ENCODE measurements around the gene RPS21.

DNA sequence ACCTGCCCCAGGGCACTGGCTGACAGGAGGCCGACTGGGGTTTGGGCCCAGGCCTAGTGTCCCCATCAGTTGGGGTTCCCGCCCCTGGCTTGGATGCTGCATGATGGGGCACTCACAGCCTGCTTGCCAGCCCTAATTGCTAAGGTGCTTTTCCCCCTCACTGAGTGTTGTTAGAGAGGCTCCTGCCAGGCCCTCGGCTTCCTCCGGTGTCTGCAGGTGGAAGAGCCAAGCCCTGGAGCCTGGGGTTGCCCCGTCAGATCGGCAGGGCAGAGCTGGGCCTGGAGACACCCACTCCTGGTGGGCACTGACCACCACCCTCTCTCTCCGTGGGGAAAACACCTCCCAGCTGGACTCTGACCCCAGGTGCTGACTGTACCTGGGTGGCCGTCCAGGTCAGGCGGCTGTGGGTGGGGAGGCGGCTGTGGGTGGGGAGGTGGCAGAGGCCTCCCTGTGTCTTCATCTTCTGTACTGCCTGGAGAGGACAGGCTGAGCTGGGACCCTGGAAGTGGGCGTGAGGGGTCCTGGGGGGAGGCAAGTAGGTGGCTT lies 26.2 kb downstream of the RPS21 start:
- TF ChIP-seq, protein P1, sequence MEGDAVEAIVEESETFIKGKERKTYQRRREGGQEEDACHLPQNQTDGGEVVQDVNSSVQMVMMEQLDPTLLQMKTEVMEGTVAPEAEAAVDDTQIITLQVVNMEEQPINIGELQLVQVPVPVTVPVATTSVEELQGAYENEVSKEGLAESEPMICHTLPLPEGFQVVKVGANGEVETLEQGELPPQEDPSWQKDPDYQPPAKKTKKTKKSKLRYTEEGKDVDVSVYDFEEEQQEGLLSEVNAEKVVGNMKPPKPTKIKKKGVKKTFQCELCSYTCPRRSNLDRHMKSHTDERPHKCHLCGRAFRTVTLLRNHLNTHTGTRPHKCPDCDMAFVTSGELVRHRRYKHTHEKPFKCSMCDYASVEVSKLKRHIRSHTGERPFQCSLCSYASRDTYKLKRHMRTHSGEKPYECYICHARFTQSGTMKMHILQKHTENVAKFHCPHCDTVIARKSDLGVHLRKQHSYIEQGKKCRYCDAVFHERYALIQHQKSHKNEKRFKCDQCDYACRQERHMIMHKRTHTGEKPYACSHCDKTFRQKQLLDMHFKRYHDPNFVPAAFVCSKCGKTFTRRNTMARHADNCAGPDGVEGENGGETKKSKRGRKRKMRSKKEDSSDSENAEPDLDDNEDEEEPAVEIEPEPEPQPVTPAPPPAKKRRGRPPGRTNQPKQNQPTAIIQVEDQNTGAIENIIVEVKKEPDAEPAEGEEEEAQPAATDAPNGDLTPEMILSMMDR (IDR thresholded peaks at IDR 0.05 in 2 of 3, conservative IDR thresholded peaks at IDR 0.05 in 1 of 3; ENCODE audit: control insufficient read depth in 2 of 3, extremely low read depth in 1 of 3, insufficient read depth in 1 of 3, low read depth in 3 of 3, low read length in 3 of 3) = no peak
- TF ChIP-seq REST (IDR thresholded peaks at IDR 0.05; ENCODE audit: low read depth, low read length) (no peak), HDGF (IDR thresholded peaks at IDR 0.05) (no peak), MTA3 (IDR thresholded peaks at IDR 0.05; ENCODE audit: borderline replicate concordance, low read length) (no peak), SIN3A (IDR thresholded peaks at IDR 0.05; ENCODE audit: low read depth, low read length) (no peak), EZH2 (IDR thresholded peaks at IDR 0.05; ENCODE audit: borderline replicate concordance, control insufficient read depth, low read depth, low read length) (no peak), BRCA1 (IDR thresholded peaks at IDR 0.05; ENCODE audit: low read depth, low read length) (no peak), EP300 (IDR thresholded peaks at IDR 0.05; ENCODE audit: borderline replicate concordance in 1 of 2, control insufficient read depth in 1 of 2, low read depth in 2 of 2, low read length in 2 of 2) (no peak), POLR2A (IDR thresholded peaks at IDR 0.05; ENCODE audit: low read depth, low read length) (no peak), POLR2AphosphoS5 (IDR thresholded peaks at IDR 0.05; ENCODE audit: low read length) (no peak), KDM1A (IDR thresholded peaks at IDR 0.05; ENCODE audit: borderline replicate concordance) (no peak), ETV6 (conservative IDR thresholded peaks at IDR 0.05 in 1 of 2, IDR thresholded peaks at IDR 0.05 in 1 of 2; ENCODE audit: borderline replicate concordance in 1 of 2, low read depth in 1 of 2) (no peak), ZZZ3 (IDR thresholded peaks at IDR 0.05; ENCODE audit: control insufficient read depth, insufficient read length, low read depth) (no peak)
